IMR-90 (cell line): Measurements from ENCODE around the gene HFM1. TPM values are rescaled to one million over a fixed set of nuclear protein-coding genes. Genes with fewer than 3 reads are reported as not detected.
A peak's percentile ranks its signal among the peaks of the same experiment; 100 is the strongest.

Source experiments
- ATAC-seq: fragments of 200-7000 bp; cut with Tn5 transposase; 2 replicates; pipeline ENCODE4 v1.9.1; 2020; ENCODE audit warnings: low read depth, mild to moderate bottlenecking, moderate library complexity
- BruUV-seq: library from RNA; stranded (reverse); fragments of 400-500 nt; replicated peaks from 2 replicates; lab custom pipeline; 2021; lab: Mats Ljungman, UMichigan
- CTCF ChIA-PET: fragments of 300-600 bp; formaldehyde crosslinking; extraction: SDS; loops from one replicate; lab custom pipeline; 2021; ENCODE audit warnings: antibody characterized with exemption; lab: Yijun Ruan, JAX
- POLR2A ChIA-PET: fragments of 300-600 bp; sonication (Branson Sonifier 250); formaldehyde crosslinking; loops from one replicate; lab custom pipeline; 2022; ENCODE audit warnings: antibody characterized with exemption; ENCODE audit not compliant: unreplicated experiment; lab: Charles Lee
- DNase-seq: peaks from one replicate; pipeline ENCODE4 v3.0.0; 2013
- H2AFZ ChIP-seq: replicated peaks from 2 replicates; pipeline ENCODE3; 2013; ENCODE audit warnings: low read length, mild to moderate bottlenecking; ENCODE audit not compliant: poor library complexity
- H2AK5ac ChIP-seq: 2 replicates; pipeline ENCODE4 v1.6.1; 2013; ENCODE audit warnings: low read depth, low read length, inconsistent platforms
- H2AK9ac ChIP-seq: replicated peaks from 2 replicates; pipeline ENCODE3; 2013; ENCODE audit warnings: mild to moderate bottlenecking, low read depth, low read length, moderate library complexity; ENCODE audit not compliant: poor library complexity
- H2BK120ac ChIP-seq: 2 replicates; pipeline ENCODE4 v1.6.1; 2013; ENCODE audit warnings: low read depth, low read length, inconsistent platforms
- H2BK15ac ChIP-seq: 3 replicates; pipeline ENCODE4 v1.6.1; 2013; ENCODE audit warnings: low read depth, low read length, inconsistent platforms
- H2BK20ac ChIP-seq: 2 replicates; pipeline ENCODE4 v1.6.1; 2013; ENCODE audit warnings: low read depth, mild to moderate bottlenecking, inconsistent platforms, low read length, moderate library complexity
- H2BK5ac ChIP-seq: 2 replicates; pipeline ENCODE4 v1.6.1; 2013; ENCODE audit warnings: mild to moderate bottlenecking, low read depth, low read length, inconsistent platforms; ENCODE audit not compliant: poor library complexity, severe bottlenecking
- H3K14ac ChIP-seq: replicated peaks from 2 replicates; pipeline ENCODE4 v1.6.1; 2013; ENCODE audit warnings: low read depth, low read length, inconsistent platforms
- H3K18ac ChIP-seq: 2 replicates; pipeline ENCODE4 v1.6.1; 2013; ENCODE audit warnings: low read depth, low read length, control low read depth
- H3K23ac ChIP-seq: 2 replicates; pipeline ENCODE4 v1.6.1; 2013; ENCODE audit warnings: low read depth, low read length, inconsistent platforms
- H3K27ac ChIP-seq: 2 replicates; pipeline ENCODE4 v1.5.1; 2013; ENCODE audit warnings: mild to moderate bottlenecking, control low read depth, low read length; ENCODE audit not compliant: insufficient read depth
- H3K27me3 ChIP-seq: 2 replicates; pipeline ENCODE4 v1.6.1; 2013; ENCODE audit warnings: low read length; ENCODE audit not compliant: control insufficient read depth, insufficient read depth
- H3K36me3 ChIP-seq: 2 replicates; pipeline ENCODE4 v1.6.1; 2013; ENCODE audit warnings: low read length, mixed read lengths; ENCODE audit not compliant: control insufficient read depth, insufficient read depth
- H3K4ac ChIP-seq: 2 replicates; pipeline ENCODE4 v1.6.1; 2013; ENCODE audit warnings: low read depth, low read length, inconsistent platforms
- H3K4me1 ChIP-seq: 2 replicates; pipeline ENCODE4 v1.6.1; 2013; ENCODE audit warnings: low read length, mixed read lengths; ENCODE audit not compliant: control insufficient read depth, insufficient read depth
- H3K4me2 ChIP-seq: 2 replicates; pipeline ENCODE4 v1.6.1; 2013; ENCODE audit warnings: low read depth, mild to moderate bottlenecking, control low read depth, low read length, moderate library complexity
- H3K4me3 ChIP-seq: 2 replicates; pipeline ENCODE4 v1.5.1; 2013; ENCODE audit warnings: low read depth, mild to moderate bottlenecking, control low read depth, low read length, moderate library complexity; ENCODE audit not compliant: insufficient read depth
- H3K56ac ChIP-seq: 2 replicates; pipeline ENCODE4 v1.6.1; 2013; ENCODE audit warnings: low read length, inconsistent platforms; ENCODE audit not compliant: insufficient read depth; ENCODE audit errors: extremely low read depth
- H3K79me1 ChIP-seq, 2 experiments: 2 replicates each; pipeline ENCODE4 v1.6.1; 2013; ENCODE audit warnings: low read length in 2 of 2, inconsistent platforms in 1 of 2, low read depth in 1 of 2
- H3K9ac ChIP-seq: 2 replicates; pipeline ENCODE4 v1.6.1; 2013; ENCODE audit warnings: low read depth, low read length, control low read depth
- H3K9me1 ChIP-seq: 2 replicates; pipeline ENCODE4 v1.6.1; 2013; ENCODE audit warnings: low read length, inconsistent platforms; ENCODE audit not compliant: insufficient read depth
- H3K9me3 ChIP-seq: 2 replicates; pipeline ENCODE4 v1.6.1; 2013; ENCODE audit warnings: low read length; ENCODE audit not compliant: control insufficient read depth, insufficient read depth
- H4K20me1 ChIP-seq: 2 replicates; pipeline ENCODE4 v1.6.1; 2013; ENCODE audit warnings: low read length, inconsistent platforms; ENCODE audit not compliant: insufficient read depth
- H4K5ac ChIP-seq: 2 replicates; pipeline ENCODE4 v1.6.1; 2013; ENCODE audit warnings: mild to moderate bottlenecking, low read depth, low read length, control low read depth
- H4K8ac ChIP-seq, 2 experiments: 2 replicates each; pipeline ENCODE4 v1.6.1; 2013; ENCODE audit warnings: low read depth in 2 of 2, low read length in 2 of 2, control low read depth in 1 of 2, inconsistent platforms in 1 of 2
- H4K91ac ChIP-seq: 2 replicates; pipeline ENCODE4 v1.6.1; 2013; ENCODE audit warnings: low read depth, low read length, inconsistent platforms; ENCODE audit not compliant: insufficient read depth
- CEBPB ChIP-seq: IDR thresholded peaks from 2 replicates; pipeline ENCODE4 v1.6.1; 2012; ENCODE audit warnings: low read depth, low read length, improper control_type of control experiment
- MAFK ChIP-seq: IDR thresholded peaks from 2 replicates; pipeline ENCODE4 v1.6.1; 2012; ENCODE audit warnings: low read depth, low read length, improper control_type of control experiment
- MAZ ChIP-seq: IDR thresholded peaks from 2 replicates; pipeline ENCODE4 v1.6.1; 2012; ENCODE audit warnings: low read depth, mild to moderate bottlenecking, low read length, improper control_type of control experiment, moderate library complexity, borderline replicate concordance
- MXI1 ChIP-seq: IDR thresholded peaks from 2 replicates; pipeline ENCODE4 v1.6.1; 2012; ENCODE audit warnings: low read depth, mild to moderate bottlenecking, low read length, moderate library complexity, borderline replicate concordance
- NFE2L2 ChIP-seq: fragments of 150-350 bp; IDR thresholded peaks from 2 replicates; pipeline ENCODE4 v1.6.1; 2016; ENCODE audit warnings: low read depth, mild to moderate bottlenecking, low read length
- RAD21 ChIP-seq: IDR thresholded peaks from 2 replicates; pipeline ENCODE4 v1.6.1; 2012; ENCODE audit warnings: low read length, improper control_type of control experiment
- SMC3 ChIP-seq: fragments of 150-350 bp; IDR thresholded peaks from 2 replicates; pipeline ENCODE4 v1.6.1; 2016; ENCODE audit warnings: low read depth, mild to moderate bottlenecking, antibody characterized with exemption, low read length, moderate library complexity
- WGBS, 2 experiments: methylation state at CpG; one replicate each; pipeline versions ENCODE4 v1.1.5 to v1.1.7; 2013; ENCODE audit warnings: missing lambda C conversion rate in 2 of 2; ENCODE audit not compliant: insufficient read length in 1 of 2; ENCODE audit errors: extremely low coverage in 2 of 2; 5-methylcytosine and 5-hydroxymethylcytosine counted together
- dilution Hi-C: fragments of 300-500 bp; cut with HindIII; formaldehyde crosslinking; loops from one replicate; pipeline ENCODE4 v1.14.3; 2018; ENCODE audit warnings: low sequenced_read_pairs; ENCODE audit not compliant: unreplicated experiment
- in situ Hi-C: fragments of 300-500 bp; cut with MboI; formaldehyde crosslinking; loops from 3 replicates; pipeline ENCODE4 v1.14.3; 2019; ENCODE audit warnings: low sequenced_read_pairs, inconsistent platforms, mixed read lengths
- intact Hi-C: fragments of 100-400 bp; cut with micrococcal nuclease; formaldehyde crosslinking; loops from 2 replicates; pipeline ENCODE4 v1.10.0; 2022
- polyA plus RNA-seq, 3 experiments: library from polyadenylated mRNA; depleted of rRNA; stranded (reverse); fragments of >200 nt; gene quantifications; 2 replicates each; pipeline ENCODE4 v1.2.3, GENCODE V29; 2012; ENCODE audit warnings: low replicate concordance in 1 of 3
- total RNA-seq: library from RNA; depleted of rRNA; stranded (reverse); fragments of >200 nt; gene quantifications from 2 replicates; pipeline ENCODE4 v1.2.3, GENCODE V29; 2012
- TF ChIP-seq, protein P1 (sequence below): fragments of 150-350 bp; IDR thresholded peaks from 2 replicates; pipeline ENCODE4 v1.6.1; 2016; ENCODE audit warnings: low read depth, mild to moderate bottlenecking, low read length, moderate library complexity, borderline replicate concordance
- TF ChIP-seq, protein P2 (sequence below): fragments of 150-350 bp; IDR thresholded peaks from 2 replicates; pipeline ENCODE4 v1.6.1; 2017; ENCODE audit warnings: mild to moderate bottlenecking, antibody characterized with exemption, low read length, low read depth
- TF ChIP-seq, protein P3 (sequence below): conservative IDR thresholded peaks from 2 replicates; pipeline ENCODE4 v1.5.1; 2012; ENCODE audit warnings: mild to moderate bottlenecking, low read depth, low read length, improper control_type of control experiment

HFM1 gene
- total and polyA plus RNA-seq, 2 of the 4 experiments (the other 2 are of a cell fraction), result 0.15 to 0.18 TPM

DNA sequence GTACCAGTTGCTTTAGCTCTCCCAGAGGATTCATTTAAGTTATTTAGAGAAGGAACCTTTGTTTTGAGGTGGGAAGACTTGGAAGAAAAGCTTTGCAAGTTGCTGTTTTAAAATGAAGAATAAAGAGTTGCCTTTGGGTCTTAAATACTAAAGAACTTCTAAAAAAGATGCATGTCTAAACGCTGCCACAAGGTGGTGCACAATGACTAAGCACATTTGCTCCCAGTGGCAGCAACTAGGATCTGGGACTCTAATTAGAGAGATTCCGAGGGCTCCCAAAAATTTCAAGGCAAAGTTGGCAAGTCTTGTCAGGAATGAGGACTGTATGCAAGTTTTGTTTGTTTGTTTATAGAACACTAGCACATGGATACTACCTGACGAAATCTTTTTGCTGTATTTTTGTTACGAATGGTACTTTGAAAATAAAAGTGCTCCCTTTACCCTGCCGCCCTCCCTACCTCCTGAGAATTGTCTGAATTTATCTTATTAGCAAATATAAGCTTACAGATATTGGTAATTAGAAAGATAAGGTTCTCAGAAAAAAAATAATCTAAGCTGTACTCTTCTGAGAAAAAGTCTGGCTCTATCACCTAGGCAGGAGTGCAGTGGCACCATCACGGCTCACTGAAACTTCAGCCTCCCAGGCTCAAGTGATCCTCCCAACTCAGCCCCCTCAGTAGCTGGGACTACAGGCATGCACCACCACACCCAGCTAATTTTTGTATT lies 121.8 kb downstream of the HFM1 start:
- H3K27ac ChIP-seq, result no peak overlapping the region
- dilution Hi-C loops (no loop called here), intact Hi-C loops (loop anchor here (1.0 to 10.0 kb wide), 3 partner anchors 119 to 1012 kb away; partner anchors contain the start of genes GLMN and RPAP2), in situ Hi-C loops (loop anchor here (10.0 kb wide), 2 partner anchors 212 to 642 kb away; no protein-coding TSS in a partner anchor)
- POLR2A ChIA-PET, result interaction anchor here (0.6 kb wide), 1 partner anchor 1560 kb away, joined by 3 read pairs; no protein-coding TSS in a partner anchor
- no peak overlapping the region for H4K5ac ChIP-seq
- ATAC-seq, result peak; percentile 91
- WGBS, 2 experiments, result 40% methylated on average over 1 of the region's 6 CpGs; no CpG with 5 or more reads in 1 of the 2 experiments
- H2BK20ac ChIP-seq, result no peak overlapping the region
- no peak overlapping the region for H2BK5ac ChIP-seq
- BruUV-seq, result no TSS peak
- no peak overlapping the region for H3K4me3 ChIP-seq
- H2AK5ac ChIP-seq, result no peak overlapping the region
- H3K9ac ChIP-seq, result no peak overlapping the region
- H2AFZ ChIP-seq, result no peak overlapping the region
- TF ChIP-seq, protein P1, sequence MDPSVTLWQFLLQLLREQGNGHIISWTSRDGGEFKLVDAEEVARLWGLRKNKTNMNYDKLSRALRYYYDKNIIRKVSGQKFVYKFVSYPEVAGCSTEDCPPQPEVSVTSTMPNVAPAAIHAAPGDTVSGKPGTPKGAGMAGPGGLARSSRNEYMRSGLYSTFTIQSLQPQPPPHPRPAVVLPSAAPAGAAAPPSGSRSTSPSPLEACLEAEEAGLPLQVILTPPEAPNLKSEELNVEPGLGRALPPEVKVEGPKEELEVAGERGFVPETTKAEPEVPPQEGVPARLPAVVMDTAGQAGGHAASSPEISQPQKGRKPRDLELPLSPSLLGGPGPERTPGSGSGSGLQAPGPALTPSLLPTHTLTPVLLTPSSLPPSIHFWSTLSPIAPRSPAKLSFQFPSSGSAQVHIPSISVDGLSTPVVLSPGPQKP, result no peak
- TF ChIP-seq, protein P2, sequence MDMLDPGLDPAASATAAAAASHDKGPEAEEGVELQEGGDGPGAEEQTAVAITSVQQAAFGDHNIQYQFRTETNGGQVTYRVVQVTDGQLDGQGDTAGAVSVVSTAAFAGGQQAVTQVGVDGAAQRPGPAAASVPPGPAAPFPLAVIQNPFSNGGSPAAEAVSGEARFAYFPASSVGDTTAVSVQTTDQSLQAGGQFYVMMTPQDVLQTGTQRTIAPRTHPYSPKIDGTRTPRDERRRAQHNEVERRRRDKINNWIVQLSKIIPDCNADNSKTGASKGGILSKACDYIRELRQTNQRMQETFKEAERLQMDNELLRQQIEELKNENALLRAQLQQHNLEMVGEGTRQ, result no peak
- TF ChIP-seq NFE2L2, result peak; percentile 99
- TF ChIP-seq MAZ, result no peak
- TF ChIP-seq, protein P3, sequence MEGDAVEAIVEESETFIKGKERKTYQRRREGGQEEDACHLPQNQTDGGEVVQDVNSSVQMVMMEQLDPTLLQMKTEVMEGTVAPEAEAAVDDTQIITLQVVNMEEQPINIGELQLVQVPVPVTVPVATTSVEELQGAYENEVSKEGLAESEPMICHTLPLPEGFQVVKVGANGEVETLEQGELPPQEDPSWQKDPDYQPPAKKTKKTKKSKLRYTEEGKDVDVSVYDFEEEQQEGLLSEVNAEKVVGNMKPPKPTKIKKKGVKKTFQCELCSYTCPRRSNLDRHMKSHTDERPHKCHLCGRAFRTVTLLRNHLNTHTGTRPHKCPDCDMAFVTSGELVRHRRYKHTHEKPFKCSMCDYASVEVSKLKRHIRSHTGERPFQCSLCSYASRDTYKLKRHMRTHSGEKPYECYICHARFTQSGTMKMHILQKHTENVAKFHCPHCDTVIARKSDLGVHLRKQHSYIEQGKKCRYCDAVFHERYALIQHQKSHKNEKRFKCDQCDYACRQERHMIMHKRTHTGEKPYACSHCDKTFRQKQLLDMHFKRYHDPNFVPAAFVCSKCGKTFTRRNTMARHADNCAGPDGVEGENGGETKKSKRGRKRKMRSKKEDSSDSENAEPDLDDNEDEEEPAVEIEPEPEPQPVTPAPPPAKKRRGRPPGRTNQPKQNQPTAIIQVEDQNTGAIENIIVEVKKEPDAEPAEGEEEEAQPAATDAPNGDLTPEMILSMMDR, result peak; percentile 80
- TF ChIP-seq CEBPB, result no peak
- peak; percentile 80 for TF ChIP-seq RAD21
- no peak for TF ChIP-seq MXI1
- peak; percentile 84 for TF ChIP-seq MAFK
- TF ChIP-seq SMC3, result peak; percentile 61
- no peak overlapping the region for H2BK120ac ChIP-seq
- no peaks in the 10 kb centered on the region for H3K36me3 ChIP-seq
- H3K4me2 ChIP-seq, result peak overlapping the region; percentile 44; the same call in 1 of the 2 replicates
- no peak overlapping the region for H2BK15ac ChIP-seq
- no peak overlapping the region for H3K4ac ChIP-seq
- H4K8ac ChIP-seq, result no peak overlapping the region
- no peak overlapping the region for H4K91ac ChIP-seq
- H2AK9ac ChIP-seq, result no peak overlapping the region
- no peaks in the 10 kb centered on the region for H3K9me3 ChIP-seq
- H3K79me1 ChIP-seq, result no peaks in the 10 kb centered on the region
- no peak overlapping the region for H3K14ac ChIP-seq
- DNase-seq, result peak; percentile 73
- no peak overlapping the region for H3K18ac ChIP-seq
- no peak overlapping the region for H3K56ac ChIP-seq
- no peak overlapping the region for H3K23ac ChIP-seq
- CTCF ChIA-PET, result interaction anchor here (0.5 to 0.8 kb wide), 4 partner anchors 10 to 1102 kb away, joined by 3 read pairs; no protein-coding TSS in a partner anchor
- H3K9me1 ChIP-seq, result no peaks in the 10 kb centered on the region
- H4K20me1 ChIP-seq, result no peaks in the 10 kb centered on the region
- H3K4me1 ChIP-seq, result no peaks in the 10 kb centered on the region
- no peaks in the 10 kb centered on the region; the same call in 1 of the 2 replicates for H3K27me3 ChIP-seq
